Karpas-422 (cell line): ENCODE results near the gene RAMP3. TPM values are rescaled to one million over a fixed set of nuclear protein-coding genes. Genes with fewer than 3 reads are reported as not detected.

Source experiments
- DNase-seq: peaks from one replicate; pipeline ENCODE4 v3.0.0-alpha.2; 2015
- H2AFZ ChIP-seq: fragments of 200-600 bp; sonication (generic); 2 replicates; pipeline ENCODE4 v1.6.1; 2014; ENCODE audit warnings: antibody characterized with exemption, low read length, mixed read lengths
- H3K27ac ChIP-seq: fragments of 200-600 bp; sonication (generic); 2 replicates; pipeline ENCODE4 v1.5.1; 2014; ENCODE audit warnings: mild to moderate bottlenecking, low read length, moderate library complexity
- H3K27me3 ChIP-seq: fragments of 200-600 bp; sonication (generic); 2 replicates; pipeline ENCODE4 v1.6.1; 2014; ENCODE audit warnings: low read length, mixed read lengths
- H3K36me3 ChIP-seq: fragments of 200-600 bp; sonication (generic); 2 replicates; pipeline ENCODE4 v1.6.1; 2014; ENCODE audit warnings: low read length, mixed read lengths; ENCODE audit not compliant: insufficient read depth
- H3K4me1 ChIP-seq: fragments of 200-600 bp; sonication (generic); 2 replicates; pipeline ENCODE4 v1.6.1; 2014; ENCODE audit warnings: mild to moderate bottlenecking, low read length, mixed read lengths
- H3K4me2 ChIP-seq: fragments of 200-600 bp; sonication (generic); 2 replicates; pipeline ENCODE4 v1.6.1; 2014; ENCODE audit warnings: low read length, low read depth, mild to moderate bottlenecking; ENCODE audit not compliant: poor library complexity, severe bottlenecking
- H3K4me3 ChIP-seq: fragments of 200-600 bp; sonication (generic); 2 replicates; pipeline ENCODE4 v1.5.1; 2014; ENCODE audit warnings: mild to moderate bottlenecking, antibody characterized with exemption, low read length, mixed read lengths
- H3K79me2 ChIP-seq: fragments of 200-600 bp; sonication (generic); 2 replicates; pipeline ENCODE4 v1.6.1; 2014; ENCODE audit warnings: mild to moderate bottlenecking, low read length, mixed read lengths
- H3K9ac ChIP-seq: fragments of 200-600 bp; sonication (generic); 2 replicates; pipeline ENCODE4 v1.6.0; 2014; ENCODE audit warnings: low read length
- H3K9me2 ChIP-seq: fragments of 200-600 bp; sonication (generic), shearing (Covaris generic); replicated peaks from 2 replicates; pipeline ENCODE4 v1.6.0; 2014; ENCODE audit warnings: mild to moderate bottlenecking, low read length, moderate library complexity; ENCODE audit not compliant: insufficient read depth
- H3K9me3 ChIP-seq: fragments of 300-700, 200-600 bp; sonication (generic); 2 replicates; pipeline ENCODE4 v1.6.1; 2014; ENCODE audit warnings: low read length, mixed read lengths
- H4K20me1 ChIP-seq: fragments of 200-600 bp; sonication (generic); 2 replicates; pipeline ENCODE4 v1.6.1; 2014; ENCODE audit warnings: mild to moderate bottlenecking, antibody characterized with exemption, low read length, low read depth; ENCODE audit not compliant: insufficient read depth
- total RNA-seq: library from RNA; depleted of rRNA; stranded (reverse); fragments of >200 nt; shearing (Covaris generic); gene quantifications from 2 replicates; pipeline ENCODE4 v1.2.3, GENCODE V29; 2014; ENCODE audit warnings: low replicate concordance

Gene RAMP3
- total RNA-seq, 1 experiment from 2014 or later = not detected

GRCh38 chr7:45187089-45187945 is 29.7 kb downstream of the RAMP3 start:
- Histone ChIP-seq H3K36me3 (no peaks in the 10 kb centered on the region), H3K9me2 (no peaks in the 10 kb centered on the region), H3K9me3 (no peaks in the 10 kb centered on the region), H3K4me1 (no peaks in the 10 kb centered on the region), H3K27me3 (no peaks in the 10 kb centered on the region), H3K4me3 (no peak overlapping the region), H3K27ac (no peak overlapping the region), H2AFZ (no peak overlapping the region), H4K20me1 (no peaks in the 10 kb centered on the region), H3K79me2 (no peaks in the 10 kb centered on the region), H3K4me2 (no peak overlapping the region), H3K9ac (no peak overlapping the region)
- no peak for DNase-seq

- no peak overlapping the region for H3K4me3 ChIP-seq
- no peak for DNase-seq
- H3K4me2 ChIP-seq = no peak overlapping the region
- H2AFZ ChIP-seq = no peak overlapping the region
- no peaks in the 10 kb centered on the region for H4K20me1 ChIP-seq
- no peak overlapping the region for H3K27ac ChIP-seq
- no peaks in the 10 kb centered on the region for H3K9me3 ChIP-seq
- no peaks in the 10 kb centered on the region for H3K79me2 ChIP-seq
- H3K9me2 ChIP-seq = no peaks in the 10 kb centered on the region
- no peaks in the 10 kb centered on the region for H3K27me3 ChIP-seq
- no peaks in the 10 kb centered on the region for H3K4me1 ChIP-seq
- no peak overlapping the region for H3K9ac ChIP-seq
- no peaks in the 10 kb centered on the region for H3K36me3 ChIP-seq
Measured at GRCh38 chr7:45187946-45188411, 30.4 kb downstream of the RAMP3 start.

- H3K27me3 ChIP-seq = no peaks in the 10 kb centered on the region
- H3K4me3 ChIP-seq = no peak overlapping the region
- no peak for DNase-seq
- H3K9me3 ChIP-seq = no peaks in the 10 kb centered on the region
- H2AFZ ChIP-seq = no peak overlapping the region
- no peaks in the 10 kb centered on the region for H3K36me3 ChIP-seq
- H3K79me2 ChIP-seq = no peaks in the 10 kb centered on the region
- H3K9ac ChIP-seq = no peak overlapping the region
- no peak overlapping the region for H3K4me2 ChIP-seq
- H3K9me2 ChIP-seq = no peaks in the 10 kb centered on the region
- no peak overlapping the region for H3K27ac ChIP-seq
- H3K4me1 ChIP-seq = no peaks in the 10 kb centered on the region
- no peaks in the 10 kb centered on the region for H4K20me1 ChIP-seq
Measured at GRCh38 chr7:45188736-45189135, 31.1 kb downstream of the RAMP3 start.

GRCh38 chr7:45189151-45189970 is 31.8 kb downstream of the RAMP3 start:
- H3K9me3 ChIP-seq = no peaks in the 10 kb centered on the region

GRCh38 chr7:45190406-45191165 is 33.0 kb downstream of the RAMP3 start:
- H3K9me3 ChIP-seq = no peaks in the 10 kb centered on the region
- no peaks in the 10 kb centered on the region for H3K79me2 ChIP-seq
- H3K9ac ChIP-seq = no peak overlapping the region
- no peak overlapping the region for H3K4me3 ChIP-seq
- H4K20me1 ChIP-seq = no peaks in the 10 kb centered on the region
- H3K4me1 ChIP-seq = no peaks in the 10 kb centered on the region
- H3K4me2 ChIP-seq = no peak overlapping the region
- no peak overlapping the region for H3K27ac ChIP-seq
- no peak overlapping the region for H2AFZ ChIP-seq
- DNase-seq = no peak
- no peaks in the 10 kb centered on the region for H3K36me3 ChIP-seq
- no peaks in the 10 kb centered on the region for H3K27me3 ChIP-seq
- H3K9me2 ChIP-seq = no peaks in the 10 kb centered on the region

More at GRCh38 chr7:45189151-45189970, 31.8 kb downstream of the RAMP3 start:
- Histone ChIP-seq H4K20me1 (no peaks in the 10 kb centered on the region), H3K27ac (no peak overlapping the region), H2AFZ (no peak overlapping the region), H3K36me3 (no peaks in the 10 kb centered on the region), H3K4me2 (no peak overlapping the region), H3K4me1 (no peaks in the 10 kb centered on the region), H3K79me2 (no peaks in the 10 kb centered on the region), H3K4me3 (no peak overlapping the region), H3K9ac (no peak overlapping the region), H3K9me2 (no peaks in the 10 kb centered on the region), H3K27me3 (no peaks in the 10 kb centered on the region)
- DNase-seq = no peak

- no peak overlapping the region for H2AFZ ChIP-seq
- no peak overlapping the region for H3K4me3 ChIP-seq
- H3K9me3 ChIP-seq = no peaks in the 10 kb centered on the region
- no peak overlapping the region for H3K27ac ChIP-seq
- no peak overlapping the region for H3K9ac ChIP-seq
- no peaks in the 10 kb centered on the region for H3K4me1 ChIP-seq
- no peaks in the 10 kb centered on the region for H3K27me3 ChIP-seq
- H3K9me2 ChIP-seq = no peaks in the 10 kb centered on the region
- H4K20me1 ChIP-seq = no peaks in the 10 kb centered on the region
- no peaks in the 10 kb centered on the region for H3K36me3 ChIP-seq
- no peaks in the 10 kb centered on the region for H3K79me2 ChIP-seq
- DNase-seq = no peak
- H3K4me2 ChIP-seq = no peak overlapping the region
Measured at GRCh38 chr7:45191396-45191795, 33.8 kb downstream of the RAMP3 start.

GRCh38 chr7:45192621-45193041 is 35.0 kb downstream of the RAMP3 start:
- H3K27ac ChIP-seq = no peak overlapping the region
- H3K9me3 ChIP-seq = no peaks in the 10 kb centered on the region
- no peak overlapping the region for H3K4me2 ChIP-seq
- H3K4me1 ChIP-seq = no peaks in the 10 kb centered on the region
- H4K20me1 ChIP-seq = no peaks in the 10 kb centered on the region
- H2AFZ ChIP-seq = no peak overlapping the region
- H3K4me3 ChIP-seq = no peak overlapping the region
- peak; percentile 45 for DNase-seq
- H3K9ac ChIP-seq = no peak overlapping the region
- H3K79me2 ChIP-seq = no peaks in the 10 kb centered on the region
- H3K36me3 ChIP-seq = no peaks in the 10 kb centered on the region
- H3K9me2 ChIP-seq = no peaks in the 10 kb centered on the region
- no peaks in the 10 kb centered on the region for H3K27me3 ChIP-seq

- no peak overlapping the region for H3K4me2 ChIP-seq
- H3K27me3 ChIP-seq = no peaks in the 10 kb centered on the region
- no peak overlapping the region for H3K4me3 ChIP-seq
- no peaks in the 10 kb centered on the region for H3K79me2 ChIP-seq
- no peaks in the 10 kb centered on the region for H3K9me3 ChIP-seq
- H4K20me1 ChIP-seq = no peaks in the 10 kb centered on the region
- no peak overlapping the region for H3K27ac ChIP-seq
- H3K4me1 ChIP-seq = no peaks in the 10 kb centered on the region
- H3K9ac ChIP-seq = no peak overlapping the region
- no peak for DNase-seq
- H2AFZ ChIP-seq = no peak overlapping the region
- H3K9me2 ChIP-seq = no peaks in the 10 kb centered on the region
- no peaks in the 10 kb centered on the region for H3K36me3 ChIP-seq
Measured at GRCh38 chr7:45193828-45194227, 36.2 kb downstream of the RAMP3 start.
